ENCODE results near the gene WDR4.
"Not testable (repeated sequence)": the region's sequence is repeated elsewhere in the genome, so short reads cannot be mapped to it uniquely, and the experiment has no call there.

- not testable (repeated sequence) for TF ChIP-seq POLR2A (IDR thresholded peaks at IDR 0.05); CTCF (IDR thresholded peaks at IDR 0.05); EP300 (IDR thresholded peaks at IDR 0.05; ENCODE audit: low read depth)
These were observed 71.9 kb downstream of the WDR4 start for GRCh38 chr21:42807293-42807895.

Measured in transverse colon (tissue), 3 donors.